Caki2 (cell line): ENCODE data around the gene FAM168B. TPM values are rescaled to one million over a fixed set of nuclear protein-coding genes. Genes with fewer than 3 reads are reported as not detected.

ENCODE experiments used
- DNase-seq: peaks from one replicate; pipeline ENCODE4 v3.0.0-alpha.2; 2015; ENCODE audit warnings: low read depth
- in situ Hi-C: cut with HindIII; loops from 2 replicates; pipeline ENCODE4 v1.10.0; 2016; ENCODE audit warnings: low sequenced_read_pairs, low pct_unique_long_range_greater_than_20kb, mixed read lengths
- total RNA-seq: library from RNA; depleted of rRNA; stranded (reverse); fragments of >200 nt; shearing (Covaris generic); gene quantifications from 2 replicates; pipeline ENCODE4 v1.2.3, GENCODE V29; 2014; ENCODE audit warnings: low replicate concordance; rRNA removed

Gene FAM168B
- total RNA-seq, 1 experiment from 2014 or later: 108 TPM

DNA sequence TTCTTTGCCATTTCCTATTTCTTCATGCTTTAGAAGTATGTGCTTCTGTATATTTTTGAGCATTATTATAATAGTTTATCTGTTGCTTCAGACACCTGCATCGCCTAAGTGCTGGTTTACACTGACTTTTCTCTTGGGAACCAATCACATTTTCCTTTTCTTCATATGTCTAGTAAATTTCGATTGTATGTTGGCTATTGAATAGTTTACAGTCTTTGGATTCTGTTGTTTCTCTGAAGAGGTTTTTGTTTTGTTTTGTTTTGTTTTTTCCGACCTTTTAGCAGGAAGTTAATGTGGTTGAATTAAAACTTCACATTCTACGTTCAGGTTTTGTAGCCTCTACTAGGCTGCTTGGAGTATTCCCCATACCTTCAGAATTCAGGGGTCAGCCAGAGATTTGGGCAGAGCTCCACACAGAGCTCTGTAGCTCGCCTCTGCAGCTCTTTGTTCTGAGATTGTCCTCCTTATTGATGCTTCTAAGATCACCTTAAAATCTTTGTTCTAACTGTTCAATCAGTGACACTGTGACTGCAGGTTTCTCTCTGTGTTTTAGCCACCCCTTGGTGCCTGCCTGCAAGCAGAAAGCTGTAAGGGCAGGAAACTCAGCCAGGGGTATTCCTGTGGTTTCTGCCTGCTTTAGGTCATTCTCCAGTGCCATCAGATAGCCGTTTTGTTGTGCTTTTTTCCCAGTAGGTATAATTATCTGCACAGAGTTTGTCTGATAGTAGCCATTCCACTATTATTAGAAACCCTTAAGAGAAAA, 83.4 kb downstream of the FAM168B start:
- in situ Hi-C loops: no loop called here
- DNase-seq: no peak

DNA sequence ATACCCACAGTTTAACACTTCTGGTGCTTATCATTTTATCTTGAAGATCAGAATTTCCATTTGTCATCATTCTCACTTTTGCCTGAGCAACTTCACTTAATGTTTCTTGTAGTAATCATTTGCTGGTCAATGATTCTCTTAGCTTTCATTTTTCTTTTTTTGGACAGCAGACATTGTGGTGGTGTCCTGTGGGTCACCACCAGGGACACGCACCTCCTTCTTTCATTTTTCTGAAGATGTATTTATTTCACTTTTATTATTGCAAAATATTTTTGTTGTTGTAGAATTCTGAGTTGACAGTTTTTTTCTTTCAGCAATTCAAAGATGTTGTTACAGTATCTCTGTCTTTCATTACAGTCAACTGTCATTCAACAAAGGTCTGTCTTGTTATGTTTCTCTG, 84.3 kb downstream of the FAM168B start:
- no peak for DNase-seq
- in situ Hi-C loops: no loop called here

GRCh38 chr2:131006561-131006960, 86.7 kb downstream of the FAM168B start:
- in situ Hi-C loops: no loop called here
- no peak for DNase-seq

GRCh38 chr2:131005216-131005935, 87.9 kb downstream of the FAM168B start:
- DNase-seq: no peak
- in situ Hi-C loops: no loop called here

- DNase-seq: no peak
- in situ Hi-C loops: no loop called here
Observed at GRCh38 chr2:131004446-131005209, 88.6 kb downstream of the FAM168B start.

- in situ Hi-C loops: no loop called here
- no peak for DNase-seq
Observed at GRCh38 chr2:130998561-130998960, 94.7 kb downstream of the FAM168B start.

Other genes with a start within 250 kb of the FAM168B start
- gene PLEKHB2, start 11.9 kb upstream of the FAM168B start, total RNA-seq: 116 and 147 TPM in 2 replicates
- 0.10 and 0.67 TPM in 2 replicates for gene POTEE, start 116.1 kb upstream of the FAM168B start, total RNA-seq